Naive thymus-derived CD4-positive, alpha-beta T cell (primary cell): ENCODE results near the gene ABR. TPM values are rescaled to one million over a fixed set of nuclear protein-coding genes. Genes with fewer than 3 reads are reported as not detected.

Source experiments
- ATAC-seq: fragments of 150-1000 bp; cut with Tn5 transposase; 2 replicates; pipeline ENCODE4 v1.10.0; 2021; ENCODE audit warnings: mild to moderate bottlenecking, moderate library complexity
- CTCF ChIA-PET: fragments of 350-600 bp; sonication (Branson Sonifier 250); formaldehyde crosslinking; loops from one replicate; lab custom pipeline; 2021; ENCODE audit warnings: antibody characterized with exemption; lab: Charles Lee
- POLR2A ChIA-PET: fragments of 350-600 bp; sonication (Branson Sonifier 250); formaldehyde crosslinking; loops from one replicate; lab custom pipeline; 2021; ENCODE audit warnings: antibody characterized with exemption, inconsistent platforms; lab: Charles Lee
- DNase-seq, 9 donors: peaks; one replicate each; pipeline versions ENCODE4 v3.0.0 to v3.0.0-alpha.2; 2020 to 2022; ENCODE audit warnings: mixed read lengths in 1 of 9
- H3K27ac ChIP-seq: one replicate; pipeline ENCODE4 v1.7.0; 2013; ENCODE audit warnings: mild to moderate bottlenecking, low read depth, low read length, moderate library complexity
- H3K27me3 ChIP-seq, 2 donors: one replicate each; pipeline ENCODE4 v1.7.0; 2013; ENCODE audit warnings: low read length in 2 of 2, mild to moderate bottlenecking in 2 of 2, moderate library complexity in 2 of 2; ENCODE audit not compliant: control insufficient read depth in 2 of 2, insufficient read depth in 2 of 2
- H3K36me3 ChIP-seq, 3 experiments: 1 replicate in 2 of 3; 2 replicates in 1 of 3; pipeline ENCODE4 v1.7.0; 2013; ENCODE audit warnings: low read length in 3 of 3, mild to moderate bottlenecking in 3 of 3, moderate library complexity in 1 of 3; ENCODE audit not compliant: insufficient read depth in 3 of 3, control insufficient read depth in 2 of 3
- H3K4me1 ChIP-seq, 2 donors: one replicate each; pipeline ENCODE4 v1.7.0; 2013; ENCODE audit warnings: low read length in 2 of 2, mild to moderate bottlenecking in 2 of 2, moderate library complexity in 1 of 2; ENCODE audit not compliant: control insufficient read depth in 2 of 2, insufficient read depth in 2 of 2
- H3K4me3 ChIP-seq: 2 replicates; pipeline ENCODE4 v1.7.0; 2013; ENCODE audit warnings: mild to moderate bottlenecking, low read length
- H3K9me3 ChIP-seq, 3 experiments: 1 replicate in 2 of 3; 2 replicates in 1 of 3; pipeline ENCODE4 v1.7.0; 2013; ENCODE audit warnings: low read length in 3 of 3; ENCODE audit not compliant: control insufficient read depth in 2 of 3
- H3K27ac Mint-ChIP-seq, 9 donors: one replicate each; pipeline ENCODE4 v1.8.0; 2020 to 2022; ENCODE audit warnings: mixed read lengths in 9 of 9, mild to moderate bottlenecking in 8 of 9, moderate library complexity in 5 of 9, inconsistent platforms in 2 of 9
- H3K27me3 Mint-ChIP-seq, 5 donors: one replicate each; pipeline ENCODE4 v1.8.0; 2021 to 2022; ENCODE audit warnings: mixed read lengths in 5 of 5, mild to moderate bottlenecking in 1 of 5
- H3K36me3 Mint-ChIP-seq, 5 donors: one replicate each; pipeline ENCODE4 v1.8.0; 2020 to 2022; ENCODE audit warnings: mixed read lengths in 5 of 5, mild to moderate bottlenecking in 3 of 5, inconsistent platforms in 1 of 5
- H3K4me1 Mint-ChIP-seq, 7 donors: one replicate each; pipeline ENCODE4 v1.8.0; 2020 to 2022; ENCODE audit warnings: mixed read lengths in 7 of 7, mild to moderate bottlenecking in 3 of 7, inconsistent platforms in 1 of 7
- H3K4me3 Mint-ChIP-seq, 10 donors: one replicate each; pipeline ENCODE4 v1.8.0; 2020 to 2022; ENCODE audit warnings: mild to moderate bottlenecking in 10 of 10, mixed read lengths in 10 of 10, moderate library complexity in 6 of 10, inconsistent platforms in 2 of 10
- H3K9me3 Mint-ChIP-seq, 11 donors: one replicate each; pipeline ENCODE4 v1.8.0; 2020 to 2022; ENCODE audit warnings: mixed read lengths in 11 of 11, mild to moderate bottlenecking in 4 of 11, inconsistent platforms in 1 of 11, moderate library complexity in 1 of 11
- intact Hi-C, 2 donors: fragments of 100-400 bp; cut with micrococcal nuclease; formaldehyde crosslinking; loops; one replicate each; pipeline ENCODE4 v1.15.1; 2023
- polyA plus RNA-seq, 2 donors: library from polyadenylated mRNA; unstranded; fragments of 300-500 nt; fragmentation: Illumina TruSeq; gene quantifications; one replicate each; pipeline ENCODE4 v1.2.3, GENCODE V29; 2021
- total RNA-seq, 6 experiments: library from RNA in 5 of 6; stranded (reverse) in 5 of 6; gene quantifications; 1 replicate in 5 of 6; 2 replicates in 1 of 6; pipeline ENCODE4 v1.2.3 and lab custom pipeline; 2021 to 2026

The ABR gene
- total and polyA plus RNA-seq, 7 experiments from 2014 or later = 13.1 to 152 (median 139) TPM

- Histone ChIP-seq H3K27me3 (no peaks in the 10 kb centered on the region), H3K36me3 (no peaks in the 10 kb centered on the region), H3K27ac (no peak overlapping the region), H3K4me1 (peaks cover 0 to 7% of the 10 kb centered on the region in 2 donors), H3K4me3 (no peak overlapping the region), H3K9me3 (no peaks in the 10 kb centered on the region)
- Mint-ChIP-seq H3K36me3 (no peaks in the 10 kb centered on the region), H3K4me3 (peak overlapping the region in 1 of 10 donors; percentile 2), H3K9me3 (peaks cover 0 to 2% (median 0%) of the 10 kb centered on the region in 11 donors), H3K27me3 (peaks cover 0 to 22% (median 0%) of the 10 kb centered on the region in 5 donors), H3K4me1 (peaks cover 0 to 14% (median 7%) of the 10 kb centered on the region in 7 donors), H3K27ac (peak overlapping the region in 1 of 9 donors; percentile 14)
- intact Hi-C loops = loop anchor here (1.0 to 2.0 kb wide), 3 partner anchors 64 to 129 kb away; no protein-coding TSS in a partner anchor
- CTCF ChIA-PET = interaction anchor here (0.6 to 9.1 kb wide), 10 partner anchors 9 to 165 kb away, joined by 3 to 74 read pairs (median 3); no protein-coding TSS in a partner anchor
- peak; percentile 94 for ATAC-seq
- DNase-seq = peak; percentile 49 to 82 (median 73)
- POLR2A ChIA-PET = interaction anchor here (0.6 to 0.9 kb wide), 3 partner anchors 12 to 66 kb away, joined by 3 read pairs; no protein-coding TSS in a partner anchor
These were observed 7.4 kb upstream of the ABR start for GRCh38 chr17:1186923-1187771.

GRCh38 chr17:1186214-1186820 lies 6.5 kb upstream of the ABR start:
- no peaks in the 10 kb centered on the region for H3K27me3 ChIP-seq
- peaks cover 0 to 2% (median 0%) of the 10 kb centered on the region in 11 donors for H3K9me3 Mint-ChIP-seq
- H3K27ac ChIP-seq = no peak overlapping the region
- peaks cover 0 to 7% of the 10 kb centered on the region in 2 donors for H3K4me1 ChIP-seq
- POLR2A ChIA-PET = no interaction called here
- no peaks in the 10 kb centered on the region for H3K9me3 ChIP-seq
- intact Hi-C loops = loop anchor here in 1 of 2 donors (2.0 kb wide), 1 partner anchor 64 kb away; no protein-coding TSS in a partner anchor
- no peaks in the 10 kb centered on the region for H3K36me3 Mint-ChIP-seq
- H3K27ac Mint-ChIP-seq = no peak overlapping the region
- DNase-seq (no peak), ATAC-seq (no peak)
- peaks cover 0 to 14% (median 7%) of the 10 kb centered on the region in 7 donors for H3K4me1 Mint-ChIP-seq
- peaks cover 0 to 20% (median 0%) of the 10 kb centered on the region in 5 donors for H3K27me3 Mint-ChIP-seq
- H3K36me3 ChIP-seq = no peaks in the 10 kb centered on the region
- CTCF ChIA-PET = interaction anchor here (0.9 to 9.1 kb wide), 3 partner anchors 12 to 64 kb away, joined by 3 to 74 read pairs (median 11); no protein-coding TSS in a partner anchor
- peak overlapping the region in 1 of 10 donors; percentile 2 for H3K4me3 Mint-ChIP-seq
- H3K4me3 ChIP-seq = no peak overlapping the region

GRCh38 chr17:1183171-1183873 lies 3.5 kb upstream of the ABR start:
- Mint-ChIP-seq H3K27ac (peak overlapping the region in 1 of 9 donors; percentile 13), H3K27me3 (peaks cover 0 to 25% (median 0%) of the 10 kb centered on the region in 5 donors), H3K4me1 (peaks cover 0 to 14% (median 7%) of the 10 kb centered on the region in 7 donors), H3K4me3 (peak overlapping the region in 2 of 10 donors; percentile 1 to 17), H3K9me3 (peaks cover 0 to 2% (median 0%) of the 10 kb centered on the region in 11 donors), H3K36me3 (no peaks in the 10 kb centered on the region)
- DNase-seq (peak in 1 of 9 donors; percentile 29), ATAC-seq (no peak)
- Histone ChIP-seq H3K4me3 (no peak overlapping the region), H3K9me3 (no peaks in the 10 kb centered on the region), H3K27me3 (no peaks in the 10 kb centered on the region), H3K36me3 (no peaks in the 10 kb centered on the region), H3K27ac (no peak overlapping the region), H3K4me1 (peaks cover 3 to 11% of the 10 kb centered on the region in 2 donors)
- intact Hi-C loops = loop anchor here in 1 of 2 donors (1.0 kb wide), 1 partner anchor 60 kb away; no protein-coding TSS in a partner anchor
- CTCF ChIA-PET = interaction anchor here (0.7 to 9.1 kb wide), 2 partner anchors 61 to 173 kb away, joined by 3 to 74 read pairs; no protein-coding TSS in a partner anchor
- POLR2A ChIA-PET = no interaction called here

GRCh38 chr17:1182811-1183170 lies 3.0 kb upstream of the ABR start:
- intact Hi-C loops = loop anchor here in 1 of 2 donors (1.0 kb wide), 1 partner anchor 59 kb away; no protein-coding TSS in a partner anchor
- POLR2A ChIA-PET = no interaction called here

GRCh38 chr17:1181753-1182137 lies 2.0 kb upstream of the ABR start:
- Histone ChIP-seq H3K36me3 (no peaks in the 10 kb centered on the region), H3K9me3 (no peaks in the 10 kb centered on the region), H3K27me3 (no peaks in the 10 kb centered on the region), H3K4me1 (peaks cover 3 to 5% of the 10 kb centered on the region in 2 donors), H3K27ac (no peak overlapping the region), H3K4me3 (no peak overlapping the region)
- CTCF ChIA-PET = interaction anchor here (0.7 to 9.1 kb wide), 4 partner anchors 9 to 152 kb away, joined by 3 to 74 read pairs (median 4); no protein-coding TSS in a partner anchor
- H3K27ac Mint-ChIP-seq = peak overlapping the region in 1 of 9 donors; percentile 8
- DNase-seq = no peak
- no peaks in the 10 kb centered on the region for H3K36me3 Mint-ChIP-seq
- H3K4me3 Mint-ChIP-seq = peak overlapping the region in 6 of 10 donors; percentile 11 to 63 (median 30)
- peaks cover 0 to 34% (median 0%) of the 10 kb centered on the region in 5 donors for H3K27me3 Mint-ChIP-seq
- peaks cover 4 to 10% (median 6%) of the 10 kb centered on the region in 7 donors for H3K4me1 Mint-ChIP-seq
- no peak for ATAC-seq
- intact Hi-C loops = loop anchor here in 1 of 2 donors (2.0 kb wide), 1 partner anchor 21 kb away; no protein-coding TSS in a partner anchor
- POLR2A ChIA-PET = interaction anchor here (0.6 kb wide), 1 partner anchor 14 kb away, joined by 3 read pairs; no protein-coding TSS in a partner anchor
- H3K9me3 Mint-ChIP-seq = peaks cover 0 to 2% (median 0%) of the 10 kb centered on the region in 11 donors

More at GRCh38 chr17:1182811-1183170, 3.0 kb upstream of the ABR start:
- Mint-ChIP-seq H3K36me3 (no peaks in the 10 kb centered on the region), H3K27ac (no peak overlapping the region), H3K4me1 (peaks cover 2 to 14% (median 7%) of the 10 kb centered on the region in 7 donors), H3K4me3 (no peak overlapping the region), H3K27me3 (peaks cover 0 to 30% (median 0%) of the 10 kb centered on the region in 5 donors), H3K9me3 (peaks cover 0 to 2% (median 0%) of the 10 kb centered on the region in 11 donors)
- Histone ChIP-seq H3K36me3 (no peaks in the 10 kb centered on the region), H3K4me3 (no peak overlapping the region), H3K27ac (no peak overlapping the region), H3K27me3 (no peaks in the 10 kb centered on the region), H3K9me3 (no peaks in the 10 kb centered on the region), H3K4me1 (peaks cover 3 to 11% of the 10 kb centered on the region in 2 donors)
- CTCF ChIA-PET = interaction anchor here (1.6 to 9.1 kb wide), 2 partner anchors 8 to 61 kb away, joined by 3 to 74 read pairs; no protein-coding TSS in a partner anchor
- DNase-seq (no peak), ATAC-seq (no peak)
